H9 (cell line): ENCODE measurements around the gene SLCO4A1. TPM values are rescaled to one million over a fixed set of nuclear protein-coding genes. Genes with fewer than 3 reads are reported as not detected.

Experiments used
- DNase-seq: peaks from one replicate; pipeline ENCODE4 v3.0.0-alpha.2; 2017
- H2AFZ ChIP-seq: one replicate; pipeline ENCODE4 v1.6.1; 2013; ENCODE audit warnings: mild to moderate bottlenecking, low read length, control low read depth, moderate library complexity
- H2AK5ac ChIP-seq: 2 replicates; pipeline ENCODE4 v1.6.1; 2013; ENCODE audit warnings: low read length, control low read depth, mixed read lengths; ENCODE audit not compliant: insufficient read length
- H2BK120ac ChIP-seq: one replicate; pipeline ENCODE4 v1.6.1; 2013; ENCODE audit warnings: low read depth, mild to moderate bottlenecking, low read length, control low read depth, inconsistent platforms; ENCODE audit not compliant: poor library complexity, severe bottlenecking
- H2BK12ac ChIP-seq: 2 replicates; pipeline ENCODE4 v1.6.1; 2013; ENCODE audit warnings: low read length, control low read depth, mixed read lengths, low read depth; ENCODE audit not compliant: insufficient read length
- H2BK15ac ChIP-seq: 2 replicates; pipeline ENCODE4 v1.6.1; 2013; ENCODE audit warnings: low read depth, low read length, control low read depth
- H2BK20ac ChIP-seq: one replicate; pipeline ENCODE4 v1.6.1; 2013; ENCODE audit warnings: low read depth, mild to moderate bottlenecking, low read length, control low read depth, inconsistent platforms; ENCODE audit not compliant: poor library complexity, severe bottlenecking
- H2BK5ac ChIP-seq: 2 replicates; pipeline ENCODE4 v1.6.1; 2013; ENCODE audit warnings: low read length, control low read depth, mixed read lengths; ENCODE audit not compliant: insufficient read length
- H3K14ac ChIP-seq: 2 replicates; pipeline ENCODE4 v1.6.1; 2013; ENCODE audit warnings: low read length, control low read depth; ENCODE audit not compliant: insufficient read depth
- H3K18ac ChIP-seq: 2 replicates; pipeline ENCODE4 v1.6.1; 2013; ENCODE audit warnings: low read depth, mild to moderate bottlenecking, mixed read lengths, low read length, control low read depth; ENCODE audit not compliant: insufficient read length
- H3K23ac ChIP-seq: 2 replicates; pipeline ENCODE4 v1.6.1; 2013; ENCODE audit warnings: low read length, control low read depth, mixed read lengths, low read depth; ENCODE audit not compliant: insufficient read length
- H3K23me2 ChIP-seq: 2 replicates; pipeline ENCODE4 v1.6.1; 2013; ENCODE audit warnings: low read depth, mild to moderate bottlenecking, mixed read lengths, low read length, control low read depth; ENCODE audit not compliant: insufficient read length, poor library complexity, severe bottlenecking
- H3K27ac ChIP-seq: 2 replicates; pipeline ENCODE4 v1.5.1; 2013; ENCODE audit warnings: low read length, control low read depth, mixed read lengths, low read depth; ENCODE audit not compliant: insufficient read length
- H3K27me3 ChIP-seq: 2 replicates; pipeline ENCODE4 v1.6.1; 2013; ENCODE audit warnings: low read length, control low read depth, inconsistent platforms; ENCODE audit not compliant: insufficient read depth
- H3K4ac ChIP-seq: 2 replicates; pipeline ENCODE4 v1.6.1; 2013; ENCODE audit warnings: low read depth, mild to moderate bottlenecking, control low read depth, inconsistent platforms, low read length, moderate library complexity
- H3K4me1 ChIP-seq: 2 replicates; pipeline ENCODE4 v1.6.1; 2013; ENCODE audit warnings: low read length, control low read depth, inconsistent platforms; ENCODE audit not compliant: insufficient read depth
- H3K4me2 ChIP-seq: 2 replicates; pipeline ENCODE4 v1.6.1; 2013; ENCODE audit warnings: low read length, control low read depth, mixed read lengths; ENCODE audit not compliant: insufficient read length, insufficient read depth
- H3K56ac ChIP-seq: 2 replicates; pipeline ENCODE4 v1.6.1; 2013; ENCODE audit warnings: low read depth, mild to moderate bottlenecking, mixed read lengths, low read length, control low read depth; ENCODE audit not compliant: insufficient read length
- H3K79me1 ChIP-seq: 2 replicates; pipeline ENCODE4 v1.6.1; 2013; ENCODE audit warnings: low read depth, mild to moderate bottlenecking, moderate library complexity, low read length, control low read depth, inconsistent platforms; ENCODE audit not compliant: insufficient read depth, poor library complexity, severe bottlenecking
- H3K79me2 ChIP-seq: 2 replicates; pipeline ENCODE4 v1.6.1; 2013; ENCODE audit warnings: low read length, control low read depth, inconsistent platforms; ENCODE audit not compliant: insufficient read depth
- H3K9ac ChIP-seq: 2 replicates; pipeline ENCODE4 v1.6.1; 2013; ENCODE audit warnings: low read length, control low read depth, mixed read lengths; ENCODE audit not compliant: insufficient read length; ENCODE audit errors: extremely low read depth
- H3K9me3 ChIP-seq: one replicate; pipeline ENCODE4 v1.6.1; 2013; ENCODE audit warnings: low read depth, low read length, inconsistent platforms; ENCODE audit not compliant: control insufficient read depth
- H3T11ph ChIP-seq: one replicate; pipeline ENCODE4 v1.6.1; 2013; ENCODE audit warnings: mild to moderate bottlenecking, low read length, control low read depth, inconsistent platforms
- H4K20me1 ChIP-seq: one replicate; pipeline ENCODE4 v1.6.1; 2013; ENCODE audit not compliant: control insufficient read depth, insufficient read length, insufficient read depth
- H4K5ac ChIP-seq: 2 replicates; pipeline ENCODE4 v1.6.1; 2013; ENCODE audit warnings: low read depth, mild to moderate bottlenecking, mixed read lengths, low read length, control low read depth; ENCODE audit not compliant: insufficient read length
- H4K8ac ChIP-seq: replicated peaks from 2 replicates; pipeline ENCODE4 v1.6.1; 2013; ENCODE audit warnings: low read length, control low read depth, mixed read lengths, low read depth; ENCODE audit not compliant: insufficient read length
- H4K91ac ChIP-seq: 2 replicates; pipeline ENCODE4 v1.6.1; 2013; ENCODE audit warnings: low read depth, mild to moderate bottlenecking, moderate library complexity, mixed read lengths, low read length, control low read depth; ENCODE audit not compliant: insufficient read length
- H3K27ac Mint-ChIP-seq, 3 experiments: 2 replicates in 2 of 3; 3 replicates in 1 of 3; pipeline ENCODE4 v1.8.0; 2020 to 2021; ENCODE audit warnings: mixed read lengths in 3 of 3, mild to moderate bottlenecking in 1 of 3, moderate library complexity in 1 of 3
- H3K27me3 Mint-ChIP-seq: 2 replicates; pipeline ENCODE4 v1.8.0; 2021; ENCODE audit warnings: low read depth, mild to moderate bottlenecking, moderate library complexity, mixed read lengths
- H3K36me3 Mint-ChIP-seq, 3 experiments: 2 replicates in 2 of 3; 3 replicates in 1 of 3; pipeline ENCODE4 v1.8.0; 2020 to 2021; ENCODE audit warnings: low read depth in 3 of 3, mixed read lengths in 3 of 3; ENCODE audit not compliant: insufficient read depth in 1 of 3
- H3K4me1 Mint-ChIP-seq, 2 experiments: 2 replicates each; pipeline ENCODE4 v1.8.0; 2020; ENCODE audit warnings: mixed read lengths in 2 of 2
- H3K4me3 Mint-ChIP-seq, 2 experiments: 2 replicates in 1 of 2; 3 replicates in 1 of 2; pipeline ENCODE4 v1.8.0; 2020 to 2021; ENCODE audit warnings: mild to moderate bottlenecking in 2 of 2, mixed read lengths in 2 of 2, moderate library complexity in 1 of 2
- H3K9me3 Mint-ChIP-seq, 2 experiments: 2 replicates in 1 of 2; 3 replicates in 1 of 2; pipeline ENCODE4 v1.8.0; 2020; ENCODE audit warnings: mild to moderate bottlenecking in 2 of 2, mixed read lengths in 2 of 2, moderate library complexity in 1 of 2
- CTCF ChIP-seq: fragments of 200-600 bp; sonication (generic); conservative IDR thresholded peaks from 3 replicates; pipeline ENCODE4 v1.8.0; 2021; ENCODE audit warnings: antibody characterized with exemption, mild to moderate bottlenecking
- WGBS: extraction: QIAGEN DNeasy Blood & Tissue Kit; methylation state at CpG from one replicate; pipeline ENCODE4 v1.1.7; 2013; ENCODE audit warnings: missing lambda C conversion rate, low lambda C conversion rate, mixed read lengths; ENCODE audit not compliant: insufficient read length; ENCODE audit errors: extremely low coverage; 5-methylcytosine and 5-hydroxymethylcytosine counted together
- total RNA-seq: library from RNA; stranded (reverse); gene quantifications from 2 replicates; pipeline ENCODE4 v1.2.1, GENCODE V29; 2021

Gene SLCO4A1
- total RNA-seq, 1 experiment from 2014 or later, result 9.4 TPM

DNA sequence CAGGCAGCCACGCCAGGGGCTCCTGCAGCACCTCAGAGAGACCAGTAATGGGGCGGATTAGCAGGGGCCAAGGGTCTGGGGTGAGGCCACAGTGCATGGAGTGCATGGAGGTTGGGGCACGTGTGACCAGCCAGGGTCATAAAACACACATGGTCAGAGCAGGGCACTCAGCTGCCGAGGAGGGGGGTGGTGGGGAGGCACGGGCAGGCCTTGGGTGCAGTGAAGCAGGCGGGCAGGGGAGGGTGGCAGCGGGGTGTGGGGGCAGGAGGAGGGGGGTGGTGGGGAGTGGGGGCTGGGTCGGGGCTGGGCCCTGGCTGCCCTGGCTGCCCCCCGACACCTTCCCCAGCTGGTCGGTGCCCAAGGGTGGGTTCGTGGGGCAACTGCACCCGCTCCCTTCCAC, 42.7 kb downstream of the SLCO4A1 start:
- Histone ChIP-seq H4K5ac (no peak overlapping the region), H3K4ac (no peak overlapping the region), H3K9me3 (no peaks in the 10 kb centered on the region), H3K4me2 (no peak overlapping the region), H2BK120ac (no peak overlapping the region), H3K27me3 (no peaks in the 10 kb centered on the region), H4K20me1 (no peaks in the 10 kb centered on the region), H3K79me2 (no peaks in the 10 kb centered on the region), H3K18ac (no peak overlapping the region), H2BK5ac (no peak overlapping the region), H4K91ac (no peak overlapping the region), H3K4me1 (no peaks in the 10 kb centered on the region), H3K56ac (no peak overlapping the region), H2AK5ac (no peak overlapping the region), H3K23me2 (no peaks in the 10 kb centered on the region), H2BK12ac (no peak overlapping the region), H4K8ac (no peak overlapping the region), H3K27ac (no peak overlapping the region), H3T11ph (no peak overlapping the region), H2AFZ (no peak overlapping the region), H2BK15ac (no peak overlapping the region), H3K79me1 (no peaks in the 10 kb centered on the region), H2BK20ac (no peak overlapping the region), H3K23ac (no peak overlapping the region), H3K14ac (no peak overlapping the region), H3K9ac (no peak overlapping the region)
- no peak for DNase-seq
- no peak for TF ChIP-seq CTCF
- H3K4me1 Mint-ChIP-seq, result peaks cover 12 to 14% of the 10 kb centered on the region in 2 experiments
- H3K27me3 Mint-ChIP-seq, result peaks cover 15% of the 10 kb centered on the region
- H3K9me3 Mint-ChIP-seq, result peaks cover 8% of the 10 kb centered on the region in 2 experiments
- peaks cover 2 to 6% (median 5%) of the 10 kb centered on the region in 3 experiments; a peak in 3 of 7 replicates for H3K36me3 Mint-ChIP-seq
- H3K4me3 Mint-ChIP-seq, result no peak overlapping the region
- no CpG with 5 or more reads among the region's 12 CpGs for WGBS
- no peak overlapping the region for H3K27ac Mint-ChIP-seq
